NCI-H1930 (cell line): Measurements from ENCODE around the gene DCUN1D4.
"Not testable (repeated sequence)": the region's sequence is repeated elsewhere in the genome, so short reads cannot be mapped to it uniquely, and the experiment has no call there.

Experiments used
- DNase-seq, 2 experiments: peaks; one replicate each; lab custom pipeline; 2025; lab: John Stamatoyannopoulos, UW

DCUN1D4 gene

DNA sequence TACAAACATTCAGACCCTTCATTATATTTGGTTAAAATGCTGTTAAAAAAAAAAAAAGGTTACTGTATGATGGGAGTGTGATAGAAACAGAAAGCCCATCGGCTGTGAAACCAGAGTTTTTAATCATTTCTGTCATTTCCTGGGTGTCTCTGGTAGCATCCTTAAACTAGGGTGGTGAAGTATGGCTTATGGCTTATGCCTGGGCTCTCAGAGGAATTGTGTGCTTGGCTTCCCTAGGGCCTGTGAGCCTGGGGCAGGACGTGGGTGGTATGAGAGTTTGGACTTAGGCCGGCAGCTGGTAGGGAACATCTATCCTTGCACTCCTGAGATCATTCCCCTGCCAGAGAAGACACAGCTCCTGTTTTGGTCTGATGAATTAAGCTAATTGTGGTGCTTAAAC, 52.2 kb downstream of the DCUN1D4 start:
- DNase-seq: no peak

- DNase-seq: peak; percentile 30 to 49
Observed at GRCh38 chr4:51895816-51896408, 53.0 kb downstream of the DCUN1D4 start.

DNA sequence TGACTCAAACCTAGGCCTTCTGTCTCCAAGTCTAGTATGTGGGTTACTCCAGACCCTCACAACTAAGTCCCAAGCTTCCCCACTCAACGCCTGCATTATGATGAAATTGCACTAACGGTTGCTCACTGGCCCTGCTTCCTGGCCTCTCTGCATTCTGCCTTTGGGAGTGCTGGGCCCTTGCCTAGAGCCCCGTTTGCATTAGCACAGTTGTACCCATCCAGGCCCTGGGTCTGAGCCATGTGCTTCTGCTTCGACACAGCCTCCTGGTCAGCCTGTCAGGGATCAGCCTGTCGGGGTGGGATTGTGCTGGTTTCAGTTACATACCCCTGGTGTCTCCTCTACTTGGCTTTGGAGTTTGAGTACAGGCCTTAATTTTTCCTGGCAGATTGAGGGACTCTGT, 58.4 kb downstream of the DCUN1D4 start:
- DNase-seq: no peak

GRCh38 chr4:51906167-51906958, 63.4 kb downstream of the DCUN1D4 start:
- DNase-seq: no peak

GRCh38 chr4:51907006-51907669, 64.2 kb downstream of the DCUN1D4 start:
- no peak for DNase-seq

GRCh38 chr4:51909236-51909703, 66.3 kb downstream of the DCUN1D4 start:
- DNase-seq: no peak

- no peak for DNase-seq
Observed at GRCh38 chr4:51918251-51918650, 75.3 kb downstream of the DCUN1D4 start.

GRCh38 chr4:51923343-51923742, 80.4 kb downstream of the DCUN1D4 start:
- no peak for DNase-seq

DNA sequence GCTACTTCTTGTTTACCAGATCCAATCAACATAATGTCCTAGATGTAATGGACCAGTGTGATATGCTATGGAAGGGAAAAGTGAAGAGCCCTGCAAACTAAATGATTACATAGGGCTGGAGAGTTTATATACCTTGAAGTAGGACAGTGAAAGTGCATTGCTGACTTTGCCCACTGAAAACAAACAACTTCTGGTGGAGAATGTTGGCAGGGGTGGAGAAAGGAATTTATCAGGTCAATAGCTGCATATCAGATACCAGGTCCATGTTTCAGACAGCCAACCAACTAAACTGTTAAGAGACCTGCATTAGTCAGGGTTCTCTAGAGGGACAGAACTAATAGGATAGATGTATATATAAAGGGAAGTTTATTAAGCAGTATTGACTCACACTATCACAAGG, 82.4 kb downstream of the DCUN1D4 start:
- DNase-seq: no peak

- DNase-seq: no peak
Observed at GRCh38 chr4:51930557-51930956, 87.6 kb downstream of the DCUN1D4 start.

DNA sequence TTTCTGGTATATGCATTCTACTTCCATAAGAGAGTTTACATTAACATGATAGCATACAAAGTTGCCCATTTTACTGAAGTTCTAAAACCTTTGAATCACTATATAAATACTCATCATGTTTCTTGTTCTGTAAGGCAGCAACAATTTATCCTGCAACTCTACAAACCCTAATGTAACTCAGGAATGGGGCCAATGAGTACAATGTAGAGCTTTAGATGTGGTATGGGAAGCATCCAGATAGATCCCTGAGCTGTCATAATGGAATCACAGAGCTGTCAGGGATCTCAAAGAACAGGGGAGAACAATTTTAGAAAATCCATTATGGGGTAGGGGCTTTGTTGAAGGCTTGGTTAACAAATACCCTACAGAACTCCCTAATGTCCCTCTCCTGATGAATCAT, 88.5 kb downstream of the DCUN1D4 start:
- DNase-seq: no peak

DNA sequence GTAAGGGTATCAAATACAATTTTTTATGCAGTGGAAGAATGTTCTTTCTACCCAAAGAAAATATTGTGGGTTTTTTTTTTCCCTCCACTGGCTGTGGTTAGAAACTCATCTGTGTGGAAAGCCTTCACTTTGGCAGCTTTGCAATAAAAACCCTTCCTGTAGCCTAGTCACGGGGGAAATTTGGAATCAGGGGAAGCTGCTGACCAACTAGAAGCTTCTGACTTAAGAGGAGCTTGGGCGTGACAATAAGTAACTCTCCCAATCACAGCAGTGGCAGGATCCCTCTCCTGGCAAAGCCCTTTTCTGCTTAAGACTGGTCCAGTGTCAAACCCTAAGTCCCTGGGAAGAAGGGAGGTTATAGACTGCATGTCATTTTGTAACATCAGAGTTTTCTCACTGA, 89.3 kb downstream of the DCUN1D4 start:
- no peak for DNase-seq

DNA sequence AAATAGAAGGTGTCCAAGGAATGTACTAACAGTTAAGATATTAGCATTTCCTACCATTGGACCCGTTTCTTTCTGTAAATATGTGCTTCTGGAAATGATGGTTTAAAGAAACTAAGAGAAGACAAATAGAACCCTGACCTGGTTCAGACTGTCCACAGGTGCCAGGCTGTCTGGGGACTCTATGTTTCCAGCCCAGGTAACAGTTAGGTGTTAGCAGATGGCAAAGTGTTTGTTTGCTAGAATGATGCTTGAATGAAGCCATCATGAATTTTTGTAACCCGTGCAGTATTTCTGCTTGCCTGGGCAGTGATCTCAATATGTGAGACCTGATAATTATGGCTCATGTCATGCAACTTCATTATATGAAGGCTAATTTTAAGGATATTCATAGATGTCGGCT, 89.7 kb downstream of the DCUN1D4 start:
- no peak for DNase-seq

DNA sequence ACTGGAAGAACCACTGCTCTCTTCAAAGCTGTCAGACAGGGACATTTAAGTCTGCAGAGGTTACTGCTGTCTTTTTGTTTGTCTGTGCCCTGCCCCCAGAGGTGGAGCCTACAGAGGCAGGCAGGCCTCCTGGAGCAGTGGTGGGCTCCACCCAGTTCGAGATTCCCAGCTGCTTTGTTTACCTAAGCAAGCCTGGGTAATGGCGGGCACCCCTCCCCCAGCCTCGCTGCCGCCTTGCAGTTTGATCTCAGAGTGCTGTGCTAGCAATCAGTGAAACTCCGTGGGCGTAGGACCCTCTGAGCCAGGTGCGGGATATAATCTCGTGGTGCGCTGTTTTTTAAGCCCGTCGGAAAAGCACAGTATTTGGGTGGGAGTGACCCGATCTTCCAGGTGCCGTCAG, 97.5 kb downstream of the DCUN1D4 start:
- DNase-seq: not testable (repeated sequence)

- no peak for DNase-seq
Observed at GRCh38 chr4:51942108-51942832, 99.3 kb downstream of the DCUN1D4 start.

- DNase-seq: no peak
Observed at GRCh38 chr4:51942833-51943215, 99.9 kb downstream of the DCUN1D4 start.

- no peak for DNase-seq
Observed at GRCh38 chr4:51943221-51943620, 100.3 kb downstream of the DCUN1D4 start.

DNA sequence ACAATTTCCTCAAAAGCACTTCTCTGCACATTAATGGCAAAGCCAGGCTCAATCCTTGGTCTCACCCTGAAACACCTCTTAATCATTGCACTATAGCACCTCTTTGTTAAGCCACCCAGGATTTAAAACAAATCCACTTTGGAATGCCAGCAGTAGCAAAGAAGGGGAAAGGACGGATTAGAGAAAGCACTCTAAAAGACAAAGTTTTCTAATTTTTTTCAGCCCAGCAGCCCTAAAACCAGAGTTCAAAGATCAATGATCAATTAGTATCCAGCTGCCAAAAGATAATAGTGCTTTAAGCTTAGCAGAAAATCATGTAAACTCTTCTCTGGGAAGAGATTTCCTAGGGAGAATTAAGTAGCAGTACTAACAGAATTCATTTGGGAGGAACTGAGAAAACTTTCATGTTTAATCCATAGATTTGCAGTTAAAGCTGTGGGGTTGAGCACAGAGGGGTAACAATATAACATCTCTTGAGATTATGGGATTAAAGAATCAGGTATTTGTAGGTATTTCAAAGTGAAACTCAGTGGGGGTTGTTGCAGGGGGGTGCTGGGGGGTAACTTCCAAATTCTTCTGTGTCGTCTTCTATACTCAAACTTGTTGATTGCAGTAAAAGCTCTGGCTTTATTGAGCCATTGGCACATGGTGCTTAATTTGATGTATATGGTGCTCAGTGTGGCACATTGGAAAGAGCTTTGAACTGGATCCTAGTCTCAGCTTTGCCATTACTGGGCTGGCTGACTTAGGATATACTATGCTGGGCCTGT, 115.4 kb downstream of the DCUN1D4 start:
- no peak for DNase-seq

DNA sequence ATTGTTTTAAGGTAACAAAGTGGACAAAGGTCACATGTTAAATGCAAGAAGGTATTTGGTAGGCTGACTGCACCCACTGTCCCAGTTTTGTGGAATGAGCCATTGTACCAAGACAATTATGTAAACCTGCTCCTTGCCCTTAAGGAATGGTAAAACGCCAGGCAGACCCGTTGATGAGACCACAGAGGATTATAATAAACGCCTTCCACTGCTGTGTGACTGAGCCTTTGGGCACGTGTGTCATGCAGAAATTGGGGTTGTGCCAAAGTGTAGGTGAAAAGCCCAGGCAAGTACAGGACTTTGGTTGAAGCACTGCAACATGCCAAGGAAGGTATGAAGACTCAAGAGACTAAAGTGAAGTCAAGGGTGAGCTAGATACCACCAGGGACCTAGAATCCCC, 117.5 kb downstream of the DCUN1D4 start:
- no peak for DNase-seq

DNA sequence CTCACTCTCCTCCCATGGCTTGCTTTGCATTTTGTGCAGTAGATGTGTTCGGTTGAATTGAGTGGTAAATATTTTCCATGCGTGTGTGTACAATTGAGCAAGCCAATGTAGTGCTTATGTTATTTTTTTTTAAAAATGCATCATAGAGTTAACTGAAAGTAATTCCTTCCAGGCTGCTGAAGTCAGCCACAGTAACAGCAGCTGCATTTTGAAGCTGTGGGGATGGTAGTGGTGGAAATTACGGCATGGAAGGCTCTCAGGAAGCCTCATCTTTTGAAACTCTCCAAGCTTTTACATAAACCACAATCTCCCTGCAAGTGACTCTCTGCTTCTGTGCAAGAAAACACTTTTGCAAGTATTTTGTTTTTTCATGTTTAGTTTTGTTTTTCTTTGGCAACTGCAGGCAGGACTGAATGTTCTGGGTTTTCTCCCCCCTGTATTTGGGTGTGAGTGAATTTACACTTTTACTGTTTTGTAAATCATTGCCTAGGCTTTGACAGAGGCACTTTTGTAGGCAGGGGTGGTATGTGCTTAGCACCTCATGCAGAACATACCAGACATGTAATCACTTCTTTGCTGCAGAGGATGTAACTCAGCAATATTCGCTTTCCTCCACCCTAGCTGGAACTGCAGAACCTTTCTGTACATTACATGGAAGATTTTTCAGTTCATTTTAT, 121.0 kb downstream of the DCUN1D4 start:
- DNase-seq: no peak

GRCh38 chr4:51965862-51966261, 122.9 kb downstream of the DCUN1D4 start:
- DNase-seq: no peak
